ENCODE data around the gene SCAF8.

Gene SCAF8

DNA sequence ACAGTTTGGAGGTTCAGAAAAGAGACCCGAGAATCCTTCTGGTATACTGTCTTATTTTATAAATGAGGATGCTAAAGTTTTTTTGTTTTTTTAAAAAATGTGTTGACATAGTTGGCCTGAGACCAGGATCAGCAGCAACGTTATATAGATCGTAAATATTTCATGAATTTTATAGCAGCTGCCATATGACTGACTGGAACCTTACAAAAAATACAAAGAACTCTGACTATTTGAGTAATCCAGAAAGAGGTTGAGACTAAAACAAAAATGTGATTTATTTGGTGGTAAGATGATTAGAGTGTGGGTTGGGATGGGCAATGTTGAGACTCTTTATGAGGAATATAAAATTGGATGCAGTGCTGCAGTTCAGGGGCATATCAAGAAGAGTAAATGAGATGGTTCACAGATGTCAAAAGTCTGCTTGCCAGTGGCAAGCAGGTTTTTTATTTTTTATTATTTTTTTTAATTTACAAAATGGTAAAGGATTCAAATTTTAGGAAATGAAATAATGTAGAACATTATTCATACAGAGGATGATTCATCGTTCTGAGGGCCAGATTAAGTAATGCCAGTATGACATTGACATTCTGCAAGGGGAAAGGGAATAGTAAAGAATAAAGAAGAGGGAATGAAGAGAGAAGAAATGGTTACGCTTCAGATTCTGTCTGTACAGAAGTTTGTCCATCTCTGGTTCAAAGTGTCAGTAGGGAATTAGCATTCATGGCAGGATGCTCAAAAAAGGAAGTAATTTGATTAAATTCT lies 58.5 kb downstream of the SCAF8 start:
- Histone ChIP-seq H3K27ac (ENCODE audit: low read length) (no peak overlapping the region), H3K9me2 (replicated peaks; ENCODE audit: insufficient read depth, low read length) (no peaks in the 10 kb centered on the region), H3K9ac (ENCODE audit: low read length) (no peak overlapping the region), H2AFZ (ENCODE audit: low read length) (no peak overlapping the region), H3K36me3 (replicated peaks; ENCODE audit: insufficient read depth, low read length) (0 out of 2 replicates have a peak, but pooled peaks cover 2% of the 10 kb centered on the region), H3K9me3 (replicated peaks; ENCODE audit: insufficient read depth, low read length) (no peaks in the 10 kb centered on the region), H3K27me3 (replicated peaks; ENCODE audit: insufficient read depth, low read length) (no peaks in the 10 kb centered on the region), H3K79me2 (ENCODE audit: low read length) (no peaks in the 10 kb centered on the region), H3K4me3 (ENCODE audit: low read length) (no peak overlapping the region), H3K4me2 (ENCODE audit: low read depth, low read length) (no peak overlapping the region), H3F3A (ENCODE audit: insufficient read depth, low read length) (no peaks in the 10 kb centered on the region), H4K20me1 (ENCODE audit: insufficient read depth, low read length) (no peaks in the 10 kb centered on the region), H3K4me1 (ENCODE audit: low read length) (no peaks in the 10 kb centered on the region)
- no peak for DNase-seq
- no peak for TF ChIP-seq EZH2 (optimal IDR thresholded peaks at IDR 0.05; ENCODE audit: low read depth, low read length)
- no peak for TF ChIP-seq CTCF (IDR thresholded peaks at IDR 0.05; ENCODE audit: low read length)
- no peak for TF ChIP-seq EZH2phosphoT487 (IDR thresholded peaks at IDR 0.05; ENCODE audit: low read length)

- Histone ChIP-seq H3K9ac (ENCODE audit: low read length) (no peak overlapping the region), H3K27me3 (replicated peaks; ENCODE audit: insufficient read depth, low read length) (no peaks in the 10 kb centered on the region), H2AFZ (ENCODE audit: low read length) (no peak overlapping the region), H3K27ac (ENCODE audit: low read length) (no peak overlapping the region), H3F3A (ENCODE audit: insufficient read depth, low read length) (no peaks in the 10 kb centered on the region), H3K9me2 (replicated peaks; ENCODE audit: insufficient read depth, low read length) (no peaks in the 10 kb centered on the region), H4K20me1 (ENCODE audit: insufficient read depth, low read length) (no peaks in the 10 kb centered on the region), H3K4me3 (ENCODE audit: low read length) (no peak overlapping the region), H3K4me2 (ENCODE audit: low read depth, low read length) (no peak overlapping the region), H3K4me1 (ENCODE audit: low read length) (no peaks in the 10 kb centered on the region), H3K79me2 (ENCODE audit: low read length) (no peaks in the 10 kb centered on the region), H3K9me3 (replicated peaks; ENCODE audit: insufficient read depth, low read length) (no peaks in the 10 kb centered on the region), H3K36me3 (replicated peaks; ENCODE audit: insufficient read depth, low read length) (0 out of 2 replicates have a peak, but pooled peaks cover 2% of the 10 kb centered on the region)
- TF ChIP-seq EZH2phosphoT487 (IDR thresholded peaks at IDR 0.05; ENCODE audit: low read length): no peak
- no peak for TF ChIP-seq EZH2 (optimal IDR thresholded peaks at IDR 0.05; ENCODE audit: low read depth, low read length)
- no peak for TF ChIP-seq CTCF (IDR thresholded peaks at IDR 0.05; ENCODE audit: low read length)
- DNase-seq: no peak
These were observed 59.1 kb downstream of the SCAF8 start for GRCh38 chr6:154792325-154792724.

DNA sequence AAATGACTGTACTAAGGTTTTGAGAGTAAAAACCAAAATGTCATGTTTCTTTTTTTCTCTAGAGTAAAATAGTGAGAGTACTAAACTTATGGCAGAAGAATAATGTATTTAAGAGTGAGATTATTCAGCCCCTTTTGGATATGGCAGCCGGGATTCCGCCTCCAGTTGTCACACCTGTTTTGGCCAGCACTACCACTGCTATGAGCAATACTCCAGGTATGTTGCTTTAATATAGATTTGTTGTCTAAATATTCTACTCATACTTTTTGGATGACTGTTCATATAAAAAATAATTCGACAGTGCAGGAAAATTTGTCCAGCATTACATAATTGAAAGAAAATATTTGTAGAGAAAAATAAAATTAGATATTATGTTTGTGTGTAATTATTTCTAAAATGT lies 59.5 kb downstream of the SCAF8 start:
- Histone ChIP-seq H3K4me2 (ENCODE audit: low read depth, low read length) (no peak overlapping the region), H3K4me1 (ENCODE audit: low read length) (no peaks in the 10 kb centered on the region), H2AFZ (ENCODE audit: low read length) (no peak overlapping the region), H3K4me3 (ENCODE audit: low read length) (no peak overlapping the region), H3K9ac (ENCODE audit: low read length) (no peak overlapping the region), H3K36me3 (replicated peaks; ENCODE audit: insufficient read depth, low read length) (0 out of 2 replicates have a peak, but pooled peaks cover 2% of the 10 kb centered on the region), H4K20me1 (ENCODE audit: insufficient read depth, low read length) (no peaks in the 10 kb centered on the region), H3K27me3 (replicated peaks; ENCODE audit: insufficient read depth, low read length) (no peaks in the 10 kb centered on the region), H3F3A (ENCODE audit: insufficient read depth, low read length) (no peaks in the 10 kb centered on the region), H3K9me2 (replicated peaks; ENCODE audit: insufficient read depth, low read length) (no peaks in the 10 kb centered on the region), H3K79me2 (ENCODE audit: low read length) (no peaks in the 10 kb centered on the region), H3K27ac (ENCODE audit: low read length) (no peak overlapping the region), H3K9me3 (replicated peaks; ENCODE audit: insufficient read depth, low read length) (no peaks in the 10 kb centered on the region)
- no peak for TF ChIP-seq EZH2phosphoT487 (IDR thresholded peaks at IDR 0.05; ENCODE audit: low read length)
- no peak for TF ChIP-seq EZH2 (optimal IDR thresholded peaks at IDR 0.05; ENCODE audit: low read depth, low read length)
- TF ChIP-seq CTCF (IDR thresholded peaks at IDR 0.05; ENCODE audit: low read length): no peak
- no peak for DNase-seq

Data from MM.1S (cell line).